Fibroblast of villous mesenchyme (primary cell): ENCODE data around the gene AKAP12. TPM values are rescaled to one million over a fixed set of nuclear protein-coding genes. Genes with fewer than 3 reads are reported as not detected.
"Not testable (repeated sequence)": the region's sequence is repeated elsewhere in the genome, so short reads cannot be mapped to it uniquely, and the experiment has no call there.

ENCODE experiments used
- DNase-seq: peaks from one replicate; pipeline ENCODE4 v3.0.0-alpha.2; 2010; ENCODE audit warnings: low read depth
- H3K4me3 ChIP-seq: 2 replicates; pipeline ENCODE4 v1.5.1; 2011; ENCODE audit warnings: low read depth, mild to moderate bottlenecking, low read length
- CTCF ChIP-seq: IDR thresholded peaks from 2 replicates; pipeline ENCODE4 v1.5.1; 2012; ENCODE audit warnings: low read depth, mild to moderate bottlenecking, low read length; ENCODE audit not compliant: insufficient read depth
- total RNA-seq: library from RNA; depleted of rRNA; stranded (reverse); fragments of >200 nt; gene quantifications from 2 replicates; pipeline ENCODE4 v1.2.3, GENCODE V29; 2012

AKAP12 gene
- total RNA-seq, 1 donor, result 123 TPM

GRCh38 chr6:151310852-151311767 lies 71.3 kb downstream of the AKAP12 start:
- H3K4me3 ChIP-seq, result no peak overlapping the region
- no peak for DNase-seq
- TF ChIP-seq CTCF, result no peak

- no peak for DNase-seq
- H3K4me3 ChIP-seq, result no peak overlapping the region
- TF ChIP-seq CTCF, result no peak
Measured at GRCh38 chr6:151313066-151313491, 73.3 kb downstream of the AKAP12 start.

DNA sequence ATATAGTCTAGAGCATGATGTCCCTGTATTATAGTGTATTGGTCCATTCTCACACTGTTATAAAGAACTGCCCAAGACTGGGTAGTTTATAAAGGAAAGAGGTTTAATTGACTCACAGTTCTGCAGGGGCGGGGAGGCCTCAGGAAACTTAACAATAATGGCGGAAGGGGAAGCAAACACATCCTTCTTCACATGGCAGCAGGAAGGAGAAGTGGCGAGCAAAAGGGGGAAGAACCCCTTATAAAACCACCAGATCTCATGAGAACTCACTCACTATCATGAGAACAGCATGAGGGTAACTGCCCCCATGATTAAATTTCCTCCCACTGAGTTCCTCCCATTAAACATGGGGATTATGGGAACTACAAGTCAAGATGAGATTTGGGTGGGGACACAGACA lies 75.9 kb downstream of the AKAP12 start:
- DNase-seq, H3K4me3 ChIP-seq: not testable (repeated sequence)

GRCh38 chr6:151317103-151317994 lies 77.6 kb downstream of the AKAP12 start:
- TF ChIP-seq CTCF, result no peak
- H3K4me3 ChIP-seq, result no peak overlapping the region
- DNase-seq, result peak; percentile 90

GRCh38 chr6:151317995-151318365 lies 78.2 kb downstream of the AKAP12 start:
- DNase-seq, result no peak
- H3K4me3 ChIP-seq, result no peak overlapping the region
- no peak for TF ChIP-seq CTCF

- TF ChIP-seq CTCF, result no peak
- DNase-seq, result no peak
Measured at GRCh38 chr6:151320140-151320539, 80.4 kb downstream of the AKAP12 start.

DNA sequence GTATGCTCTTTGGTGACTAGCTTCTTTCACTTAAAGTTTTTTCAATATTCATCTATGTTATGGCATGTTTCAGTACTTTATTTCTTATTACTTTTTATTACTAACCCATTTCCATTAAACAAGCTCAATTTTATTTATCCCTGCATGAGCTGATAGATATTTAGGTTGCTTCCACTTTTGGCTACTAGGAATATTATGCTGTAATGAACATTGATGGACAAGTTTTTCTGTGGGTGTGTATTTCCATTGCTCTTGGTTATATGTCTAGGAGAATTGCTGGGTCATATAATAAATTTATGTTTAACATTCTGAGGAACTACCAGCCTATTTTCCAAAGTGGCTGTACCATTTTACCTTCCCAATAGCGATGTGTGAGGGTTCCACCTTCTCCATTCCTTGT lies 81.7 kb downstream of the AKAP12 start:
- no peak for TF ChIP-seq CTCF
- H3K4me3 ChIP-seq, result no peak overlapping the region
- DNase-seq, result no peak

More at GRCh38 chr6:151320140-151320539, 80.4 kb downstream of the AKAP12 start:
- no peak overlapping the region for H3K4me3 ChIP-seq
